IPS-20b (cell line): ENCODE results near the gene SAMD14.

ENCODE experiments used
- H3K27ac ChIP-seq: one replicate; pipeline ENCODE4 v1.5.1; 2013; ENCODE audit warnings: low read length
- H3K27me3 ChIP-seq: 2 replicates; pipeline ENCODE4 v1.6.1; 2013; ENCODE audit warnings: mild to moderate bottlenecking, low read length, inconsistent platforms; ENCODE audit not compliant: insufficient read depth
- H3K36me3 ChIP-seq: 2 replicates; pipeline ENCODE4 v1.6.1; 2013; ENCODE audit warnings: low read depth, mild to moderate bottlenecking, inconsistent platforms, low read length, moderate library complexity; ENCODE audit not compliant: insufficient read depth
- H3K4me1 ChIP-seq: 2 replicates; pipeline ENCODE4 v1.6.1; 2013; ENCODE audit warnings: mild to moderate bottlenecking, control low read depth, inconsistent platforms, low read length, moderate library complexity; ENCODE audit not compliant: insufficient read depth
- H3K4me3 ChIP-seq: 2 replicates; pipeline ENCODE4 v1.5.1; 2013; ENCODE audit warnings: mild to moderate bottlenecking, low read length, inconsistent platforms
- H3K9ac ChIP-seq: 2 replicates; pipeline ENCODE4 v1.6.1; 2013; ENCODE audit warnings: low read depth, mild to moderate bottlenecking, inconsistent platforms, low read length, moderate library complexity
- H3K9me3 ChIP-seq: 2 replicates; pipeline ENCODE4 v1.6.1; 2013; ENCODE audit warnings: mild to moderate bottlenecking, low read depth, low read length, inconsistent platforms; ENCODE audit not compliant: insufficient read depth

The SAMD14 gene

GRCh38 chr17:50170662-50171370, 40.9 kb upstream of the SAMD14 start:
- no peak overlapping the region for H3K27ac ChIP-seq
- no peak overlapping the region for H3K9ac ChIP-seq
- no peaks in the 10 kb centered on the region for H3K36me3 ChIP-seq
- H3K4me1 ChIP-seq = peaks cover 2% of the 10 kb centered on the region; the same call in 1 of the 2 replicates
- H3K9me3 ChIP-seq = no peaks in the 10 kb centered on the region
- no peaks in the 10 kb centered on the region for H3K27me3 ChIP-seq
- no peak overlapping the region for H3K4me3 ChIP-seq

GRCh38 chr17:50169881-50170459, 40.0 kb upstream of the SAMD14 start:
- no peaks in the 10 kb centered on the region for H3K36me3 ChIP-seq
- no peaks in the 10 kb centered on the region for H3K27me3 ChIP-seq
- no peak overlapping the region for H3K27ac ChIP-seq
- H3K4me3 ChIP-seq = no peak overlapping the region
- H3K9ac ChIP-seq = no peak overlapping the region
- H3K4me1 ChIP-seq = peaks cover 2% of the 10 kb centered on the region; the same call in 1 of the 2 replicates
- H3K9me3 ChIP-seq = no peaks in the 10 kb centered on the region

GRCh38 chr17:50169121-50169764, 39.3 kb upstream of the SAMD14 start:
- Histone ChIP-seq H3K27ac (no peak overlapping the region), H3K36me3 (no peaks in the 10 kb centered on the region), H3K27me3 (no peaks in the 10 kb centered on the region), H3K9me3 (no peaks in the 10 kb centered on the region), H3K4me3 (no peak overlapping the region), H3K9ac (no peak overlapping the region), H3K4me1 (peaks cover 2% of the 10 kb centered on the region; the same call in 1 of the 2 replicates)

- Histone ChIP-seq H3K36me3 (no peaks in the 10 kb centered on the region), H3K4me3 (no peak overlapping the region), H3K4me1 (peaks cover under 1% of the 10 kb centered on the region; the same call in 1 of the 2 replicates), H3K9ac (no peak overlapping the region), H3K27ac (no peak overlapping the region), H3K27me3 (no peaks in the 10 kb centered on the region), H3K9me3 (no peaks in the 10 kb centered on the region)
Observed at GRCh38 chr17:50168319-50168718, 38.4 kb upstream of the SAMD14 start.

GRCh38 chr17:50167371-50167770, 37.4 kb upstream of the SAMD14 start:
- Histone ChIP-seq H3K27ac (no peak overlapping the region), H3K9ac (no peak overlapping the region)

GRCh38 chr17:50166518-50167181, 36.7 kb upstream of the SAMD14 start:
- Histone ChIP-seq H3K4me3 (no peak overlapping the region), H3K9ac (no peak overlapping the region), H3K9me3 (no peaks in the 10 kb centered on the region), H3K27ac (no peak overlapping the region), H3K36me3 (no peaks in the 10 kb centered on the region), H3K27me3 (peaks cover 8% of the 10 kb centered on the region), H3K4me1 (no peaks in the 10 kb centered on the region)

More at GRCh38 chr17:50167371-50167770, 37.4 kb upstream of the SAMD14 start:
- peaks cover 2% of the 10 kb centered on the region for H3K27me3 ChIP-seq
- H3K4me3 ChIP-seq = no peak overlapping the region
- no peaks in the 10 kb centered on the region for H3K9me3 ChIP-seq
- no peaks in the 10 kb centered on the region for H3K4me1 ChIP-seq
- H3K36me3 ChIP-seq = no peaks in the 10 kb centered on the region

- Histone ChIP-seq H3K4me3 (no peak within 1 kb of the TSS), H3K4me1 (peaks cover 2% of the 10 kb centered on the region; the same call in 1 of the 2 replicates), H3K9me3 (no peaks in the 10 kb centered on the region), H3K27ac (no peak within 1 kb of the TSS), H3K9ac (no peak within 1 kb of the TSS), H3K27me3 (peaks cover 9% of the 10 kb centered on the region), H3K36me3 (no peaks in the 10 kb centered on the region)
Observed at GRCh38 chr17:50165867-50166517, 36.0 kb upstream of the SAMD14 start, which contains the start of gene SGCA. Gene SGCA (plus strand): TSS chr17:50166005. CDS start chr17:50166041, 36 bp downstream.

- Histone ChIP-seq H3K27ac (no peak overlapping the region), H3K9ac (no peak overlapping the region), H3K27me3 (peaks cover 13% of the 10 kb centered on the region), H3K9me3 (no peaks in the 10 kb centered on the region), H3K36me3 (no peaks in the 10 kb centered on the region), H3K4me1 (peaks cover 4% of the 10 kb centered on the region; the same call in 1 of the 2 replicates), H3K4me3 (no peak overlapping the region)
Observed at GRCh38 chr17:50165466-50165865, 35.5 kb upstream of the SAMD14 start.

GRCh38 chr17:50165066-50165465, 35.1 kb upstream of the SAMD14 start:
- no peak overlapping the region for H3K9ac ChIP-seq
- H3K4me3 ChIP-seq = no peak overlapping the region

GRCh38 chr17:50164697-50164988, 34.7 kb upstream of the SAMD14 start:
- no peaks in the 10 kb centered on the region for H3K36me3 ChIP-seq
- H3K27ac ChIP-seq = no peak overlapping the region
- no peaks in the 10 kb centered on the region for H3K9me3 ChIP-seq

More at GRCh38 chr17:50165066-50165465, 35.1 kb upstream of the SAMD14 start:
- Histone ChIP-seq H3K4me1 (peaks cover 4% of the 10 kb centered on the region; the same call in 1 of the 2 replicates), H3K36me3 (no peaks in the 10 kb centered on the region), H3K27ac (no peak overlapping the region), H3K9me3 (no peaks in the 10 kb centered on the region), H3K27me3 (peaks cover 17% of the 10 kb centered on the region)

More at GRCh38 chr17:50164697-50164988, 34.7 kb upstream of the SAMD14 start:
- Histone ChIP-seq H3K4me1 (peaks cover 4% of the 10 kb centered on the region; the same call in 1 of the 2 replicates), H3K9ac (no peak overlapping the region), H3K4me3 (no peak overlapping the region), H3K27me3 (peaks cover 21% of the 10 kb centered on the region)
